Smooth muscle cell (in vitro differentiated cells): ENCODE data around the gene PITPNB. TPM values are rescaled to one million over a fixed set of nuclear protein-coding genes. Genes with fewer than 3 reads are reported as not detected.

ENCODE experiments used
- DNase-seq: peaks from one replicate; lab custom pipeline; 2025; ENCODE audit not compliant: unreplicated experiment; lab: John Stamatoyannopoulos, UW
- H2AFZ ChIP-seq: fragments of 200-600 bp; sonication (generic); 2 replicates; pipeline ENCODE4 v1.6.0; 2016; ENCODE audit warnings: antibody characterized with exemption, low read depth, mild to moderate bottlenecking
- H3F3A ChIP-seq: fragments of 200-600 bp; sonication (generic); 2 replicates; pipeline ENCODE4 v1.6.0; 2017; ENCODE audit warnings: antibody characterized with exemption, low read depth
- H3K27ac ChIP-seq: fragments of 200-600 bp; sonication (generic); 2 replicates; pipeline ENCODE4 v1.5.1; 2016; ENCODE audit warnings: low read depth, mild to moderate bottlenecking
- H3K27me3 ChIP-seq: fragments of 200-600 bp; sonication (generic); 2 replicates; pipeline ENCODE4 v1.6.1; 2016; ENCODE audit warnings: low read depth, mild to moderate bottlenecking
- H3K36me3 ChIP-seq: fragments of 200-600 bp; sonication (generic); 2 replicates; pipeline ENCODE4 v1.5.1; 2016; ENCODE audit warnings: low read depth
- H3K4me1 ChIP-seq: fragments of 200-600 bp; sonication (generic); 2 replicates; pipeline ENCODE4 v1.5.1; 2016; ENCODE audit warnings: low read depth
- H3K4me2 ChIP-seq: fragments of 200-600 bp; sonication (generic); 2 replicates; pipeline ENCODE4 v1.6.0; 2016; ENCODE audit warnings: mild to moderate bottlenecking
- H3K4me3 ChIP-seq: fragments of 200-600 bp; sonication (generic); 2 replicates; pipeline ENCODE4 v1.5.1; 2016; ENCODE audit warnings: mild to moderate bottlenecking
- H3K79me2 ChIP-seq: fragments of 200-600 bp; sonication (generic); 2 replicates; pipeline ENCODE4 v1.6.0; 2016; ENCODE audit warnings: low read depth, mild to moderate bottlenecking
- H3K9ac ChIP-seq: fragments of 200-600 bp; sonication (generic); 2 replicates; pipeline ENCODE4 v1.6.0; 2016; ENCODE audit warnings: low read depth
- H3K9me3 ChIP-seq: fragments of 200-600 bp; sonication (generic); replicated peaks from 2 replicates; pipeline ENCODE4 v1.5.1; 2016; ENCODE audit warnings: low read depth
- H4K20me1 ChIP-seq: fragments of 200-600 bp; sonication (generic); 2 replicates; pipeline ENCODE4 v1.6.0; 2016; ENCODE audit warnings: low read depth
- CTCF ChIP-seq: fragments of 200-600 bp; sonication (generic); IDR thresholded peaks from 2 replicates; pipeline ENCODE4 v1.5.1; 2017; ENCODE audit warnings: borderline replicate concordance, mild to moderate bottlenecking, antibody characterized with exemption; ENCODE audit not compliant: insufficient read depth, poor library complexity, severe bottlenecking
- WGBS: methylation state at CpG from one replicate; pipeline ENCODE4 v1.1.7; 2016; ENCODE audit warnings: low lambda C conversion rate; 5-methylcytosine and 5-hydroxymethylcytosine counted together
- polyA plus RNA-seq: library from polyadenylated mRNA; unstranded; fragments of >200 nt; fragmentation: Nextera tagmentation; extraction: Ambion mirVana; gene quantifications from 2 replicates; pipeline ENCODE4 v1.2.1, GENCODE V29; 2016
- total RNA-seq: library from RNA; depleted of rRNA; stranded (reverse); fragments of >200 nt; gene quantifications from 2 replicates; pipeline ENCODE4 v1.2.3, GENCODE V29; 2014

PITPNB gene
- total and polyA plus RNA-seq, 2 experiments from 2014 or later, result 37.8 to 47.0 TPM

DNA sequence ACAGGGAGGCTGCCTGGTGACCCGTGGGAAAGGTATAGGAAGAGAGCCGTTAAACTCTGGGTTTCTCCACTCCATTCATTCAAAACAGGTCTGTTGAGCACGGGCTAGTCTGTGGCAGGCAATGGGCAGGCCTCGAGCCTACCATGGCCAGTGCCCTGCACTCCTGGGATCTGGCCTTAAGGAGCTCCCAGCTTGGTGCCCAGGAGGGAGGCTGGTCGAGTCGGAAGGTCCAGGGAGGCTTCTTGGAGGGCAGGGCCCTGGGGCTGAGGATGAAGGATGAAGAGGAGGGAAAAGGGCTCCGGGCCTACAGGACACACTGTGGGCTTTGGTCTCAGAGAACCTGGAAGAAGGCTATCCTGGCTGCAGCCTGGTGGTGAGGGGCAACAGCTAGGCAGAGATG is 75.6 kb downstream of the PITPNB start:
- Histone ChIP-seq H3K36me3 (no peaks in the 10 kb centered on the region), H3K27ac (no peak overlapping the region), H3K27me3 (no peaks in the 10 kb centered on the region), H3K4me1 (no peaks in the 10 kb centered on the region), H2AFZ (no peak overlapping the region), H3K4me2 (no peak overlapping the region), H3K79me2 (no peaks in the 10 kb centered on the region), H3K9me3 (no peaks in the 10 kb centered on the region), H3K9ac (no peak overlapping the region), H3F3A (no peaks in the 10 kb centered on the region), H3K4me3 (no peak overlapping the region), H4K20me1 (no peaks in the 10 kb centered on the region)
- no peak for TF ChIP-seq CTCF
- 85% methylated on average over 7 of the region's 7 CpGs for WGBS
- DNase-seq, result no peak

DNA sequence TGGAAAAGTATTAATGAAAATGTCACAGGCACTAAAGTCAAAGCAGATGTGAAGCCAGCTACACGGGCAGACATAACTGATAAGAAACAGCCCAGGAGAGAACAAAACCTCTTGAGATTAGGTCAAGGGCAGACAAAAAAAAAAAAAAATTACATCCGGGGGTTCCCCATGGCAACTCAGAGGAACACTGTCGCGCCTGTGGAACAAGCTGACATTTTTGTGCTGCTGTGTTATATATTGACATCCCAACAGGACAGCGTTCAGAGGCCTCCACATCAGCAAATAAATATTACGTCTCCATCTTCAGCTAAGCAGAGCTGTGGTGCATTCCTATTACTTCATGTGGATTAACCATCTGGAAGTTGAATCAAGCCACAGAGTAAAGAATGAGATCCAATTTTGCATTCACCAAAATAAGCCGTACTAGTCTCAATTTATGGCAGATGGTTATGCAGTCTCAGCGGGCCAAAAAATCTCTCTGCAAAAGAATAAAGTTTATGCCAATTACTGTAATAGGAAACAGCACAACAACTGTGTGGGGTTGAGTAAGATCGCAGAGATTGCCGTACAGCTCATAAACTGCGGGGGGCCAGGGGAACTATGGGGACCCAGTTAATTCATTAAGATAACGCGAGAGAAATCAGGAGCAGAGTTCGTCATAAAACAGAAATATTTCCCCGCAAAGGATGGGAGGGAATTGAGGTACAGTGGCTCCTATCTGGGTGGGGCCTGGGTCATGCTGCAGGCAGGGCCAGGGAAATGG is 76.2 kb downstream of the PITPNB start:
- Histone ChIP-seq H3K9me3 (no peaks in the 10 kb centered on the region), H3K27me3 (no peaks in the 10 kb centered on the region), H3K9ac (no peak overlapping the region), H3K4me3 (no peak overlapping the region), H3K36me3 (no peaks in the 10 kb centered on the region), H2AFZ (no peak overlapping the region), H4K20me1 (no peaks in the 10 kb centered on the region), H3K4me1 (no peaks in the 10 kb centered on the region), H3K27ac (no peak overlapping the region), H3F3A (no peaks in the 10 kb centered on the region), H3K4me2 (no peak overlapping the region), H3K79me2 (no peaks in the 10 kb centered on the region)
- WGBS, result 81% methylated on average over 15 of the region's 15 CpGs
- no peak for TF ChIP-seq CTCF
- no peak for DNase-seq

- TF ChIP-seq CTCF, result no peak
- 54% methylated on average over 1 of the region's 1 CpG for WGBS
- no peak for DNase-seq
Observed at GRCh38 chr22:27842201-27842600, 76.9 kb downstream of the PITPNB start.

DNA sequence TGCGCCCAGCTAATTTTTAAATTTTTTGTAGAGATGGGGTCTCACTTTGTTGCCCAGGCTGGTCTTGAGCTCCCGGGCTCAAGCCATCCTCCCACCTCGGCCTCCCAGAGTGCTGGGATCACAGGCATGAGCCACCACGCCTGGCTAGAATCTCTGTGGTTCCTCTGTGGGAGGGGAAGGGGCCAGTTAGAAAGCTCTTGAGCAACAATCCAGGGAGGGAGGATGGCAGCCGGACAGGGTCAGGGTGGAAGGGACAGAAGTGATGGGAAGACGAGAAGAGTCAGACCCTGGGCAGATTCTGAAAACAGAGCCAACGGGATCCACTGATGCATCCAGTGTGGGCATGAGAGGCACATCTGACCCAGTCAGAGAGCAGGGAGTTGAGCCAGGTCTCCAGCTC is 78.6 kb downstream of the PITPNB start:
- no peak for TF ChIP-seq CTCF
- Histone ChIP-seq H3K36me3 (no peaks in the 10 kb centered on the region), H3K9me3 (no peaks in the 10 kb centered on the region), H3F3A (no peaks in the 10 kb centered on the region), H3K4me3 (no peak overlapping the region), H3K4me1 (peaks cover 6% of the 10 kb centered on the region), H2AFZ (no peak overlapping the region), H3K27me3 (no peaks in the 10 kb centered on the region), H3K27ac (no peak overlapping the region), H3K4me2 (no peak overlapping the region), H4K20me1 (no peaks in the 10 kb centered on the region), H3K79me2 (no peaks in the 10 kb centered on the region), H3K9ac (no peak overlapping the region)
- WGBS, result 91% methylated on average over 7 of the region's 7 CpGs
- no peak for DNase-seq

More at GRCh38 chr22:27842201-27842600, 76.9 kb downstream of the PITPNB start:
- H4K20me1 ChIP-seq, result no peaks in the 10 kb centered on the region
- H3K79me2 ChIP-seq, result no peaks in the 10 kb centered on the region
- no peak overlapping the region for H3K27ac ChIP-seq
- H3K4me3 ChIP-seq, result no peak overlapping the region
- H3K9me3 ChIP-seq, result no peaks in the 10 kb centered on the region
- H3K27me3 ChIP-seq, result no peaks in the 10 kb centered on the region
- no peak overlapping the region for H3K4me2 ChIP-seq
- H3K4me1 ChIP-seq, result no peaks in the 10 kb centered on the region
- H3F3A ChIP-seq, result no peaks in the 10 kb centered on the region
- no peaks in the 10 kb centered on the region for H3K36me3 ChIP-seq
- no peak overlapping the region for H2AFZ ChIP-seq
- no peak overlapping the region for H3K9ac ChIP-seq
